ENCODE data around the gene NUCB1.

GRCh38 chr19:48852292-48852691, 47.8 kb upstream of the NUCB1 start:
- no peak for TF ChIP-seq CTCF (IDR thresholded peaks at IDR 0.05)
- no peak for TF ChIP-seq POLR2A (IDR thresholded peaks at IDR 0.05)
